PC-9 (cell line): ENCODE data around the gene UNC93A. TPM values are rescaled to one million over a fixed set of nuclear protein-coding genes. Genes with fewer than 3 reads are reported as not detected.
"Not testable (repeated sequence)": the region's sequence is repeated elsewhere in the genome, so short reads cannot be mapped to it uniquely, and the experiment has no call there.

Experiments
- BruUV-seq: library from RNA; stranded (reverse); fragments of 400-500 nt; replicated peaks from 2 replicates; lab custom pipeline; 2021; lab: Mats Ljungman, UMichigan
- CTCF ChIA-PET: fragments of 300-600 bp; sonication (Branson Sonifier 250); formaldehyde crosslinking; loops from one replicate; lab custom pipeline; 2022; ENCODE audit warnings: antibody characterized with exemption; lab: Charles Lee
- POLR2A ChIA-PET: fragments of 300-600 bp; sonication (Branson Sonifier 250); formaldehyde crosslinking; loops from one replicate; lab custom pipeline; 2022; ENCODE audit warnings: antibody characterized with exemption; ENCODE audit not compliant: unreplicated experiment; lab: Charles Lee
- DNase-seq, 2 experiments: peaks; one replicate each; pipeline versions ENCODE4 v3.0.0 to v3.0.0-alpha.2; 2015 to 2022; ENCODE audit warnings: mixed read lengths in 1 of 2
- H2AFZ ChIP-seq: fragments of 200-600 bp; sonication (generic); 2 replicates; pipeline ENCODE4 v1.8.1; 2017; ENCODE audit warnings: antibody characterized with exemption
- H3F3A ChIP-seq: fragments of 200-600 bp; sonication (generic); 2 replicates; pipeline ENCODE4 v1.8.1; 2017; ENCODE audit warnings: antibody characterized with exemption, mild to moderate bottlenecking, low read depth; ENCODE audit not compliant: insufficient read depth
- H3K27ac ChIP-seq: fragments of 200-600 bp; sonication (generic); 2 replicates; pipeline ENCODE4 v1.6.1; 2016; ENCODE audit warnings: mixed run types
- H3K27me3 ChIP-seq: fragments of 200-600 bp; sonication (generic); 2 replicates; pipeline ENCODE4 v1.6.1; 2016; ENCODE audit warnings: low read depth, mixed run types; ENCODE audit not compliant: insufficient read depth
- H3K36me3 ChIP-seq: fragments of 200-600 bp; sonication (generic); 2 replicates; pipeline ENCODE4 v1.6.1; 2016; ENCODE audit warnings: low read depth, mixed run types
- H3K4me1 ChIP-seq: fragments of 200-600 bp; sonication (generic); replicated peaks from 2 replicates; pipeline ENCODE4 v1.6.1; 2016; ENCODE audit warnings: mixed run types; ENCODE audit not compliant: insufficient read depth
- H3K4me2 ChIP-seq: fragments of 200-600 bp; sonication (generic); 2 replicates; pipeline ENCODE4 v1.6.1; 2017; ENCODE audit warnings: mixed run types
- H3K4me3 ChIP-seq: fragments of 200-600 bp; sonication (generic); 2 replicates; pipeline ENCODE4 v1.6.1; 2016; ENCODE audit warnings: mixed run types
- H3K79me2 ChIP-seq: fragments of 200-600 bp; sonication (generic); 2 replicates; pipeline ENCODE4 v1.6.1; 2017; ENCODE audit warnings: low read depth, mixed run types
- H3K9me2 ChIP-seq: fragments of 200-600 bp; sonication (generic); 2 replicates; pipeline ENCODE4 v1.8.1; 2017; ENCODE audit warnings: mild to moderate bottlenecking; ENCODE audit not compliant: insufficient read depth
- H3K9me3 ChIP-seq: fragments of 200-600 bp; sonication (generic); 2 replicates; pipeline ENCODE4 v1.8.1; 2016; ENCODE audit warnings: low read depth; ENCODE audit not compliant: insufficient read depth
- H4K20me1 ChIP-seq: fragments of 200-600 bp; sonication (generic); 2 replicates; pipeline ENCODE4 v1.8.1; 2017; ENCODE audit not compliant: insufficient read depth
- CTCF ChIP-seq: fragments of 200-600 bp; sonication (generic); conservative IDR thresholded peaks from 2 replicates; pipeline ENCODE4 v1.6.1; 2017; ENCODE audit warnings: mixed run types, antibody characterized with exemption, mild to moderate bottlenecking, moderate library complexity
- EZH2 ChIP-seq: fragments of 200-600 bp; sonication (generic); IDR thresholded peaks from 2 replicates; pipeline ENCODE4 v1.8.0; 2017; ENCODE audit warnings: antibody characterized with exemption, low read depth
- intact Hi-C: fragments of 100-400 bp; cut with micrococcal nuclease; formaldehyde crosslinking; loops from one replicate; pipeline ENCODE4 v1.10.0; 2022; ENCODE audit not compliant: unreplicated experiment
- total RNA-seq: library from RNA; stranded (reverse); gene quantifications from 2 replicates; pipeline ENCODE4 v1.2.3, GENCODE V29; 2021

Gene UNC93A
- total RNA-seq, 1 experiment from 2014 or later, result not detected

DNA sequence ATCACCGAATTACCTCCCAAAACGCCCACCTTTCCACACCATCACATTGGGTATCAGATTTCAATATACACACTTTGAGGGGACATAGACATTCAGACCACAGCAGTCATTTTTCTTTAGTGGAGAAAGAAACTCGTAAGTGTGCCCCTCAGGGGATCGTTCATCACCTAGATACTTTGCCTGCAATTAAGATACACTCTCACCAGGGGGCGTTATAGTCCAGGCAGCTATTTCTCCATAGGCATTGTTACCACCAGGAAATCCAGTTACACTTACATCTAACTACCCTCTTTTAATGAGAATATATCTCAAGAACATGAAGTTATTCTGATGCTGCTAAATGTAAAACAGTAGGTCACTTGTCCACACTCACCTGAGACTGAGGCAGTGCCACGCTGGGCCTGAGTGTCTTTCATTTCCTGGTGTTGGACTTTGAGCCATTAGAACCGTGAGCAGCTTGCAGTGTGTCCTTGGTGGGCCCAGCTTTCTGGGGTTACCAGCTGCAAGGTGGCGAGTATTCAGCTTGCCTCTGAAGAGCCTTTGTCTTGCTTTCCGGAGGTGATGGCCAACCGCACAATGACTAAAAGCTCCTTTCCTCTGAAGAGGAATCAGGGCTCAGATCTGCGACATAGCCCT is 35.1 kb upstream of the UNC93A start:
- no peaks in the 10 kb centered on the region for H3K9me3 ChIP-seq
- no peaks in the 10 kb centered on the region for H4K20me1 ChIP-seq
- H3K4me1 ChIP-seq, result no peaks in the 10 kb centered on the region
- no peak overlapping the region for H3K4me2 ChIP-seq
- CTCF ChIA-PET, result no interaction called here
- H3K27me3 ChIP-seq, result peaks cover 20% of the 10 kb centered on the region
- BruUV-seq, result no TSS peak
- H3K9me2 ChIP-seq, result no peaks in the 10 kb centered on the region
- H2AFZ ChIP-seq, result no peak overlapping the region
- no peaks in the 10 kb centered on the region for H3F3A ChIP-seq
- TF ChIP-seq EZH2 (no peak), CTCF (no peak; the same call in 1 of the 2 replicates)
- H3K79me2 ChIP-seq, result no peaks in the 10 kb centered on the region
- no peak overlapping the region for H3K27ac ChIP-seq
- intact Hi-C loops, result no loop called here
- DNase-seq, result no peak
- H3K36me3 ChIP-seq, result no peaks in the 10 kb centered on the region
- H3K4me3 ChIP-seq, result no peak overlapping the region
- POLR2A ChIA-PET, result no interaction called here

- Histone ChIP-seq H3K27me3 (0 out of 2 replicates have a peak, but pooled peaks cover 6% of the 10 kb centered on the region), H3K4me2 (no peak overlapping the region), H3K9me3 (no peaks in the 10 kb centered on the region), H3F3A (no peaks in the 10 kb centered on the region), H3K4me1 (no peaks in the 10 kb centered on the region), H3K9me2 (no peaks in the 10 kb centered on the region), H2AFZ (no peak overlapping the region), H3K79me2 (no peaks in the 10 kb centered on the region), H3K4me3 (no peak overlapping the region), H3K27ac (no peak overlapping the region), H3K36me3 (no peaks in the 10 kb centered on the region), H4K20me1 (no peaks in the 10 kb centered on the region)
- no peak for TF ChIP-seq CTCF
- no peak for TF ChIP-seq EZH2
- no peak for DNase-seq
- BruUV-seq, result no TSS peak
- CTCF ChIA-PET, result no interaction called here
- POLR2A ChIA-PET, result no interaction called here
- intact Hi-C loops, result no loop called here
Measured at GRCh38 chr6:167258646-167259045, 32.5 kb upstream of the UNC93A start.

DNA sequence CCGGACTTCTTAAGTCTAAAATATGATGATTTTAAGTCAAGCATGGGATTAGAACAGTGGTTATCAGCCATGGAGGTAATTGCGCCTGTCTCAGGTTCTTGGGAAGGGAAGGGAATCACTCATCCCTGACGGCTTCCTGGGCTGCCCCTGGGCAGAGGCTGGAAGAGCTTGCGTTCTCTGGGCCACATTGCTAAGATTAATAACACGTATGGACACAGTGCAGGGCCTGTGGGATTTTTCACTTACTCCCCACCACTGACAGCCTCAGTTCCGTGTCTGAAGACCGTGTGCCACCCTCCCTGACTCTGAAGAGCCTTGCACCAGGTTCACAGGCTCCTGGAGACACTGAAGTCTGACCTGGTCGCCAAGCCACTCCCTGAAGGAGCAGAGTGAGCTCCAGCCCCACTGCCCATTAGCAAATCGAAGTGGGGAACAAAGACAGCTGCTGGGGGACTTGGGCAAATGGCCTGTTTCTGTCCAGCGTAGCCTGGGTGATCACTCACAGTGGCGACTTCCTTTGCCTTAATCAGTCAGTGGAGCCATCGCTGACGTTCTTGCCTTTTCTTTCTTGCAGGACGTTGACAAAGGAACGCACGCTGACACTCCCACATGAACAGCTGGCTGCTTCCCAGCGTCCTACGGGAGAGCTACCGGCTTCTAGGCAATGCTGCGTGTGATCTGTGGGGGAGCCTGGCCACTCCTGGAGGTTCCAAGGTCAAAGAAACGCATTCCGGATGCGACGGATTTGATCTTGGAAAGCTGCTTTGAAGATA is 24.9 kb upstream of the UNC93A start:
- H3K4me1 ChIP-seq, H3K4me2 ChIP-seq, H3K4me3 ChIP-seq, CTCF ChIA-PET, H3K79me2 ChIP-seq, H3F3A ChIP-seq, H3K36me3 ChIP-seq, H3K9me3 ChIP-seq, POLR2A ChIA-PET, H3K27ac ChIP-seq, BruUV-seq, DNase-seq, H3K9me2 ChIP-seq, intact Hi-C loops, H2AFZ ChIP-seq, H4K20me1 ChIP-seq: not testable (repeated sequence)
- peaks cover 42% of the 10 kb centered on the region for H3K27me3 ChIP-seq
